HEK293 (cell line): ENCODE results near the gene HMGA1.

Experiments
- SETDB1 ChIP-seq: IDR thresholded peaks from one replicate; pipeline ENCODE4 v1.6.1; 2017; ENCODE audit warnings: mild to moderate bottlenecking, low read length, moderate library complexity, mixed read lengths; ENCODE audit not compliant: insufficient read length
- TCF7L2 ChIP-seq: IDR thresholded peaks from 2 replicates; pipeline ENCODE4 v1.6.1; 2011; ENCODE audit warnings: low read depth, mild to moderate bottlenecking, inconsistent platforms, low read length, moderate library complexity, borderline replicate concordance
- WT1 ChIP-seq: fragments of 450-650 bp; formaldehyde crosslinking; IDR thresholded peaks from 2 replicates; pipeline ENCODE4 v1.5.1; 2016; ENCODE audit warnings: missing biosample characterization, missing genetic modification characterization
- ZNF530 ChIP-seq: fragments of 450-650 bp; formaldehyde crosslinking; IDR thresholded peaks from 2 replicates; pipeline ENCODE4 v1.5.1; 2016; ENCODE audit warnings: low read depth, missing biosample characterization, missing genetic modification characterization
- ZNF660 ChIP-seq: fragments of 450-650 bp; IDR thresholded peaks from 2 replicates; pipeline ENCODE4 v1.5.1; 2018; ENCODE audit warnings: missing biosample characterization, mild to moderate bottlenecking, missing genetic modification characterization
- ZNF670 ChIP-seq: fragments of 450-650 bp; formaldehyde crosslinking; IDR thresholded peaks from 2 replicates; pipeline ENCODE4 v1.5.1; 2016; ENCODE audit warnings: missing biosample characterization, missing genetic modification characterization, low read depth
- ZNF776 ChIP-seq: fragments of 450-650 bp; formaldehyde crosslinking; IDR thresholded peaks from 2 replicates; pipeline ENCODE4 v1.5.0; 2017; ENCODE audit warnings: missing biosample characterization, missing genetic modification characterization, borderline replicate concordance
- TF ChIP-seq, protein P1 (sequence below): fragments of 450-650 bp; formaldehyde crosslinking; IDR thresholded peaks from 2 replicates; pipeline ENCODE4 v1.5.1; 2016; ENCODE audit warnings: missing biosample characterization, missing genetic modification characterization

DNA sequence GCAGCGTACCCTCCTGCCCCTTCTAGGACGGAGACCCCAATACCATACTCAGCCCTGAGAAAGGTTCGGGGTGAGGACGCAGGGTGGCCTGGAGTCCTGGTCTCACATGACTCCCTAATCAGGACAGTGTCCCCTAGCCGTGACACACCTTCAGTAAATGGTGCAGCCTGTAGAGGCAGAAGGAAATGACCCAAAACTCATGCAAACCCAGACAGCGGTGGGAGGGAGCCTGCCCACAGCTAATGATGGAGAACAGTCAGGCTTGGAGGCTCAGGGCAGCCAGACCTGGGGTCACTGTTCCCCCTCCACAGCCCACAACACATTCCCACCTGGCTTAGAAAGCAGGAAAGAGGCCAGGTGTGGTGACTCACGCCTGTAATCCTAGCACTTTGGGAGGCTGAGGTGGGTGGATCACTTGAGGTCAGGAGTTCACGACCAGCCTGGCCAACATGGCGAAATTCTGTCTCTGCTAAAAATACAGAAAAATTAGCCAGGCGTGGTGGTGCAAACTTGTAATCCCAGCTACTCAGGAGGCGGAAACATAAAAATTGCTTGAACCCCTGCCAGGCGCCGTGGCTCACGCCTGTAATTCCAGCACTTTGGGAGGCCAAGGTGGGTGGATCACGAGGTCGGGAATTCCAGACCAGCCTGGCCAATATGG, 8.8 kb upstream of the HMGA1 start:
- TF ChIP-seq ZNF530 (tag by site-specific recombination) (no peak), ZNF670 (tag by site-specific recombination) (no peak), WT1 (tag by site-specific recombination) (no peak), TCF7L2 (no peak), ZNF776 (tag by site-specific recombination) (no peak), ZNF660 (no peak), SETDB1 (no peak)
- TF ChIP-seq, protein P1, sequence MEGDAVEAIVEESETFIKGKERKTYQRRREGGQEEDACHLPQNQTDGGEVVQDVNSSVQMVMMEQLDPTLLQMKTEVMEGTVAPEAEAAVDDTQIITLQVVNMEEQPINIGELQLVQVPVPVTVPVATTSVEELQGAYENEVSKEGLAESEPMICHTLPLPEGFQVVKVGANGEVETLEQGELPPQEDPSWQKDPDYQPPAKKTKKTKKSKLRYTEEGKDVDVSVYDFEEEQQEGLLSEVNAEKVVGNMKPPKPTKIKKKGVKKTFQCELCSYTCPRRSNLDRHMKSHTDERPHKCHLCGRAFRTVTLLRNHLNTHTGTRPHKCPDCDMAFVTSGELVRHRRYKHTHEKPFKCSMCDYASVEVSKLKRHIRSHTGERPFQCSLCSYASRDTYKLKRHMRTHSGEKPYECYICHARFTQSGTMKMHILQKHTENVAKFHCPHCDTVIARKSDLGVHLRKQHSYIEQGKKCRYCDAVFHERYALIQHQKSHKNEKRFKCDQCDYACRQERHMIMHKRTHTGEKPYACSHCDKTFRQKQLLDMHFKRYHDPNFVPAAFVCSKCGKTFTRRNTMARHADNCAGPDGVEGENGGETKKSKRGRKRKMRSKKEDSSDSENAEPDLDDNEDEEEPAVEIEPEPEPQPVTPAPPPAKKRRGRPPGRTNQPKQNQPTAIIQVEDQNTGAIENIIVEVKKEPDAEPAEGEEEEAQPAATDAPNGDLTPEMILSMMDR (tag by site-specific recombination) = no peak
